IMR-90 (cell line): ENCODE results near the gene PGAP1. TPM values are rescaled to one million over a fixed set of nuclear protein-coding genes. Genes with fewer than 3 reads are reported as not detected.

Experiments used
- ATAC-seq: fragments of 200-7000 bp; cut with Tn5 transposase; 2 replicates; pipeline ENCODE4 v1.9.1; 2020; ENCODE audit warnings: low read depth, mild to moderate bottlenecking, moderate library complexity
- BruUV-seq: library from RNA; stranded (reverse); fragments of 400-500 nt; replicated peaks from 2 replicates; lab custom pipeline; 2021; lab: Mats Ljungman, UMichigan
- CTCF ChIA-PET: fragments of 300-600 bp; formaldehyde crosslinking; extraction: SDS; loops from one replicate; lab custom pipeline; 2021; ENCODE audit warnings: antibody characterized with exemption; lab: Yijun Ruan, JAX
- POLR2A ChIA-PET: fragments of 300-600 bp; sonication (Branson Sonifier 250); formaldehyde crosslinking; loops from one replicate; lab custom pipeline; 2022; ENCODE audit warnings: antibody characterized with exemption; ENCODE audit not compliant: unreplicated experiment; lab: Charles Lee
- DNase-seq: peaks from one replicate; pipeline ENCODE4 v3.0.0; 2013
- H2AFZ ChIP-seq: replicated peaks from 2 replicates; pipeline ENCODE3; 2013; ENCODE audit warnings: low read length, mild to moderate bottlenecking; ENCODE audit not compliant: poor library complexity
- H2AK5ac ChIP-seq: 2 replicates; pipeline ENCODE4 v1.6.1; 2013; ENCODE audit warnings: low read depth, low read length, inconsistent platforms
- H2AK9ac ChIP-seq: replicated peaks from 2 replicates; pipeline ENCODE3; 2013; ENCODE audit warnings: mild to moderate bottlenecking, low read depth, low read length, moderate library complexity; ENCODE audit not compliant: poor library complexity
- H2BK120ac ChIP-seq: 2 replicates; pipeline ENCODE4 v1.6.1; 2013; ENCODE audit warnings: low read depth, low read length, inconsistent platforms
- H2BK15ac ChIP-seq: 3 replicates; pipeline ENCODE4 v1.6.1; 2013; ENCODE audit warnings: low read depth, low read length, inconsistent platforms
- H2BK20ac ChIP-seq: 2 replicates; pipeline ENCODE4 v1.6.1; 2013; ENCODE audit warnings: low read depth, mild to moderate bottlenecking, inconsistent platforms, low read length, moderate library complexity
- H2BK5ac ChIP-seq: 2 replicates; pipeline ENCODE4 v1.6.1; 2013; ENCODE audit warnings: mild to moderate bottlenecking, low read depth, low read length, inconsistent platforms; ENCODE audit not compliant: poor library complexity, severe bottlenecking
- H3K14ac ChIP-seq: replicated peaks from 2 replicates; pipeline ENCODE4 v1.6.1; 2013; ENCODE audit warnings: low read depth, low read length, inconsistent platforms
- H3K18ac ChIP-seq: 2 replicates; pipeline ENCODE4 v1.6.1; 2013; ENCODE audit warnings: low read depth, low read length, control low read depth
- H3K23ac ChIP-seq: 2 replicates; pipeline ENCODE4 v1.6.1; 2013; ENCODE audit warnings: low read depth, low read length, inconsistent platforms
- H3K27ac ChIP-seq: 2 replicates; pipeline ENCODE4 v1.5.1; 2013; ENCODE audit warnings: mild to moderate bottlenecking, control low read depth, low read length; ENCODE audit not compliant: insufficient read depth
- H3K27me3 ChIP-seq: 2 replicates; pipeline ENCODE4 v1.6.1; 2013; ENCODE audit warnings: low read length; ENCODE audit not compliant: control insufficient read depth, insufficient read depth
- H3K36me3 ChIP-seq: 2 replicates; pipeline ENCODE4 v1.6.1; 2013; ENCODE audit warnings: low read length, mixed read lengths; ENCODE audit not compliant: control insufficient read depth, insufficient read depth
- H3K4ac ChIP-seq: 2 replicates; pipeline ENCODE4 v1.6.1; 2013; ENCODE audit warnings: low read depth, low read length, inconsistent platforms
- H3K4me1 ChIP-seq: 2 replicates; pipeline ENCODE4 v1.6.1; 2013; ENCODE audit warnings: low read length, mixed read lengths; ENCODE audit not compliant: control insufficient read depth, insufficient read depth
- H3K4me2 ChIP-seq: 2 replicates; pipeline ENCODE4 v1.6.1; 2013; ENCODE audit warnings: low read depth, mild to moderate bottlenecking, control low read depth, low read length, moderate library complexity
- H3K4me3 ChIP-seq: 2 replicates; pipeline ENCODE4 v1.5.1; 2013; ENCODE audit warnings: low read depth, mild to moderate bottlenecking, control low read depth, low read length, moderate library complexity; ENCODE audit not compliant: insufficient read depth
- H3K56ac ChIP-seq: 2 replicates; pipeline ENCODE4 v1.6.1; 2013; ENCODE audit warnings: low read length, inconsistent platforms; ENCODE audit not compliant: insufficient read depth; ENCODE audit errors: extremely low read depth
- H3K79me1 ChIP-seq, 2 experiments: 2 replicates each; pipeline ENCODE4 v1.6.1; 2013; ENCODE audit warnings: low read length in 2 of 2, inconsistent platforms in 1 of 2, low read depth in 1 of 2
- H3K9ac ChIP-seq: 2 replicates; pipeline ENCODE4 v1.6.1; 2013; ENCODE audit warnings: low read depth, low read length, control low read depth
- H3K9me1 ChIP-seq: 2 replicates; pipeline ENCODE4 v1.6.1; 2013; ENCODE audit warnings: low read length, inconsistent platforms; ENCODE audit not compliant: insufficient read depth
- H3K9me3 ChIP-seq: 2 replicates; pipeline ENCODE4 v1.6.1; 2013; ENCODE audit warnings: low read length; ENCODE audit not compliant: control insufficient read depth, insufficient read depth
- H4K20me1 ChIP-seq: 2 replicates; pipeline ENCODE4 v1.6.1; 2013; ENCODE audit warnings: low read length, inconsistent platforms; ENCODE audit not compliant: insufficient read depth
- H4K5ac ChIP-seq: 2 replicates; pipeline ENCODE4 v1.6.1; 2013; ENCODE audit warnings: mild to moderate bottlenecking, low read depth, low read length, control low read depth
- H4K8ac ChIP-seq, 2 experiments: 2 replicates each; pipeline ENCODE4 v1.6.1; 2013; ENCODE audit warnings: low read depth in 2 of 2, low read length in 2 of 2, control low read depth in 1 of 2, inconsistent platforms in 1 of 2
- H4K91ac ChIP-seq: 2 replicates; pipeline ENCODE4 v1.6.1; 2013; ENCODE audit warnings: low read depth, low read length, inconsistent platforms; ENCODE audit not compliant: insufficient read depth
- MAFK ChIP-seq: IDR thresholded peaks from 2 replicates; pipeline ENCODE4 v1.6.1; 2012; ENCODE audit warnings: low read depth, low read length, improper control_type of control experiment
- MAZ ChIP-seq: IDR thresholded peaks from 2 replicates; pipeline ENCODE4 v1.6.1; 2012; ENCODE audit warnings: low read depth, mild to moderate bottlenecking, low read length, improper control_type of control experiment, moderate library complexity, borderline replicate concordance
- POLR2A ChIP-seq: IDR thresholded peaks from 2 replicates; pipeline ENCODE4 v1.6.1; 2012; ENCODE audit warnings: mild to moderate bottlenecking, low read depth, low read length
- WGBS, 2 experiments: methylation state at CpG; one replicate each; pipeline versions ENCODE4 v1.1.5 to v1.1.7; 2013; ENCODE audit warnings: missing lambda C conversion rate in 2 of 2; ENCODE audit not compliant: insufficient read length in 1 of 2; ENCODE audit errors: extremely low coverage in 2 of 2; 5-methylcytosine and 5-hydroxymethylcytosine counted together
- dilution Hi-C: fragments of 300-500 bp; cut with HindIII; formaldehyde crosslinking; loops from one replicate; pipeline ENCODE4 v1.14.3; 2018; ENCODE audit warnings: low sequenced_read_pairs; ENCODE audit not compliant: unreplicated experiment
- in situ Hi-C: fragments of 300-500 bp; cut with MboI; formaldehyde crosslinking; loops from 3 replicates; pipeline ENCODE4 v1.14.3; 2019; ENCODE audit warnings: low sequenced_read_pairs, inconsistent platforms, mixed read lengths
- intact Hi-C: fragments of 100-400 bp; cut with micrococcal nuclease; formaldehyde crosslinking; loops from 2 replicates; pipeline ENCODE4 v1.10.0; 2022
- polyA plus RNA-seq, 3 experiments: library from polyadenylated mRNA; depleted of rRNA; stranded (reverse); fragments of >200 nt; gene quantifications; 2 replicates each; pipeline ENCODE4 v1.2.3, GENCODE V29; 2012; ENCODE audit warnings: low replicate concordance in 1 of 3
- total RNA-seq: library from RNA; depleted of rRNA; stranded (reverse); fragments of >200 nt; gene quantifications from 2 replicates; pipeline ENCODE4 v1.2.3, GENCODE V29; 2012
- TF ChIP-seq, protein P1 (sequence below): fragments of 150-350 bp; IDR thresholded peaks from 2 replicates; pipeline ENCODE4 v1.6.1; 2017; ENCODE audit warnings: mild to moderate bottlenecking, antibody characterized with exemption, low read length, low read depth

Gene PGAP1
- total and polyA plus RNA-seq, 2 of the 4 experiments (the other 2 are of a cell fraction): 1.9 to 5.7 TPM

DNA sequence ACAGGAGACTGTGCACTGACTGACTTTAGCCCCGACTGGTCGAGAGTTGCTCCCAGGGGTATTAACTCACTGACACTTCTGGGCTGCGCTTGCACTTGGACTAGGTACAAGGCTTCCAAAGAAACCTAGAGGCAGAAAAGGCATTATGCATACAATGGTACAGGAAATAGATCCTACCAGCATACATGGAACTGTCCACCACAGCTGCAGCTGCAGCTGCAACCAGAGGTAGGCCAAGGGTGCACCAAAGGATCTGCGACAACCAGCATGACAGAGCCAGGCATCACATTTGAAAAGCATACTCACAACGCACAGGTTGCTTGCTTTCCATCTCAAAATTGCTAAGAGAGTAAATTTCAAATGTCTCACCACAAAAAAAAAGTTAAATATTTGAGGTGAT lies 22.6 kb upstream of the PGAP1 start:
- Histone ChIP-seq H3K9ac (no peak overlapping the region), H4K8ac (no peak overlapping the region), H2AFZ (peak overlapping the region; percentile 32), H4K91ac (no peak overlapping the region), H3K14ac (no peak overlapping the region), H2BK5ac (no peak overlapping the region), H4K5ac (no peak overlapping the region), H2BK20ac (no peak overlapping the region), H2AK5ac (no peak overlapping the region), H2BK15ac (no peak overlapping the region), H3K23ac (no peak overlapping the region; the same call in 1 of the 2 replicates), H2AK9ac (peak overlapping the region; percentile 55), H3K9me3 (no peaks in the 10 kb centered on the region), H3K4ac (no peak overlapping the region), H3K27ac (no peak overlapping the region), H2BK120ac (no peak overlapping the region), H3K56ac (no peak overlapping the region), H3K9me1 (no peaks in the 10 kb centered on the region; the same call in 1 of the 2 replicates), H3K27me3 (no peaks in the 10 kb centered on the region), H3K4me1 (no peaks in the 10 kb centered on the region), H4K20me1 (no peaks in the 10 kb centered on the region), H3K18ac (no peak overlapping the region), H3K36me3 (no peaks in the 10 kb centered on the region), H3K79me1 (no peaks in the 10 kb centered on the region), H3K4me2 (no peak overlapping the region), H3K4me3 (no peak overlapping the region)
- dilution Hi-C loops: no loop called here
- no CpG with 5 or more reads among the region's 5 CpGs for WGBS, 2 experiments
- no peak for TF ChIP-seq MAFK
- TF ChIP-seq MAZ: no peak
- TF ChIP-seq POLR2A: no peak
- TF ChIP-seq, protein P1, sequence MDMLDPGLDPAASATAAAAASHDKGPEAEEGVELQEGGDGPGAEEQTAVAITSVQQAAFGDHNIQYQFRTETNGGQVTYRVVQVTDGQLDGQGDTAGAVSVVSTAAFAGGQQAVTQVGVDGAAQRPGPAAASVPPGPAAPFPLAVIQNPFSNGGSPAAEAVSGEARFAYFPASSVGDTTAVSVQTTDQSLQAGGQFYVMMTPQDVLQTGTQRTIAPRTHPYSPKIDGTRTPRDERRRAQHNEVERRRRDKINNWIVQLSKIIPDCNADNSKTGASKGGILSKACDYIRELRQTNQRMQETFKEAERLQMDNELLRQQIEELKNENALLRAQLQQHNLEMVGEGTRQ: no peak
- intact Hi-C loops: no loop called here
- no TSS peak for BruUV-seq
- in situ Hi-C loops: no loop called here
- ChIA-PET POLR2A (no interaction called here), CTCF (interaction anchor here (0.6 kb wide), 1 partner anchor 8 kb away, joined by 3 read pairs; no protein-coding TSS in a partner anchor)
- no peak for ATAC-seq
- DNase-seq: no peak
